H1 (cell line): ENCODE measurements around the gene SIGLEC11. TPM values are rescaled to one million over a fixed set of nuclear protein-coding genes. Genes with fewer than 3 reads are reported as not detected.

ENCODE experiments used
- CBX8 ChIP-seq: fragments of 300-800, 300-1000 bp; sonication (generic); IDR thresholded peaks from 2 replicates; pipeline ENCODE4 v1.7.1; 2016; ENCODE audit warnings: low read depth, low read length, borderline replicate concordance
- CHD7 ChIP-seq: fragments of 300-600 bp; sonication (generic); IDR thresholded peaks from 2 replicates; pipeline ENCODE4 v1.7.1; 2012; ENCODE audit warnings: low read length, moderate library complexity, mild to moderate bottlenecking, inconsistent platforms; ENCODE audit not compliant: insufficient replicate concordance
- CTCF ChIP-seq, 3 experiments: IDR thresholded peaks; 1 replicate in 2 of 3; 2 replicates in 1 of 3; pipeline versions ENCODE4 v1.5.1 to v1.6.1; 2011; ENCODE audit warnings: low read length in 3 of 3, mild to moderate bottlenecking in 3 of 3, inconsistent platforms in 2 of 3, low read depth in 1 of 3, moderate library complexity in 1 of 3; ENCODE audit not compliant: insufficient read depth in 1 of 3; ENCODE audit errors: control extremely low read depth in 1 of 3
- EZH2 ChIP-seq: fragments of 200-600 bp; sonication (generic); IDR thresholded peaks from 2 replicates; pipeline ENCODE4 v1.7.1; 2012; ENCODE audit warnings: low read depth, mild to moderate bottlenecking, moderate library complexity, low read length, inconsistent platforms; ENCODE audit not compliant: severe bottlenecking
- HDAC6 ChIP-seq: IDR thresholded peaks from one replicate; pipeline ENCODE4 v1.7.1; 2012; ENCODE audit warnings: low read depth, mild to moderate bottlenecking, inconsistent platforms, low read length, moderate library complexity
- RAD21 ChIP-seq, 2 experiments: IDR thresholded peaks in 1 of 2; conservative IDR thresholded peaks in 1 of 2; 2 replicates each; pipeline ENCODE4 v1.6.1; 2011; ENCODE audit warnings: low read depth in 2 of 2, low read length in 2 of 2, improper control_type of control experiment in 1 of 2, inconsistent platforms in 1 of 2, mild to moderate bottlenecking in 1 of 2, moderate library complexity in 1 of 2
- TCF12 ChIP-seq: IDR thresholded peaks from 2 replicates; pipeline ENCODE4 v1.6.1; 2011; ENCODE audit warnings: low read depth, mild to moderate bottlenecking, low read length
- YY1 ChIP-seq: IDR thresholded peaks from 2 replicates; pipeline ENCODE4 v1.6.1; 2011; ENCODE audit warnings: low read depth, mild to moderate bottlenecking, low read length
- polyA plus RNA-seq, 7 experiments: library from polyadenylated mRNA; depleted of rRNA in 3 of 7; stranded (reverse) in 5 of 7; unstranded in 2 of 7; fragments of >200 nt in 5 of 7; fragments of 200-250 nt in 2 of 7; gene quantifications; 1 replicate in 5 of 7; 2 replicates in 1 of 7; 4 replicates in 1 of 7; pipeline versions ENCODE4 v1.2.1 to v1.2.3, GENCODE V29; 2011 to 2013; ENCODE audit warnings: missing spikeins in 2 of 7, mixed read lengths in 2 of 7
- total RNA-seq: library from RNA; stranded (reverse); fragmentation: NEBNext Ultra II Directional; extraction: Animal tissue kit (Norgen Biotek cat#: 25700); gene quantifications from 2 replicates; pipeline ENCODE4 v1.2.1, GENCODE V29; 2021

SIGLEC11 gene
- total and polyA plus RNA-seq, 2 of the 8 experiments (the other 6 are each of a cell fraction or from before 2014, with no cell fraction given): 0.18 TPM; not detected in 1

GRCh38 chr19:49978324-49978723 lies 17.4 kb upstream of the SIGLEC11 start (continued):
- TF ChIP-seq CHD7 (no peak), CBX8 (no peak), RAD21 (IDR thresholded peaks at IDR 0.05 in 1 of 2, conservative IDR thresholded peaks at IDR 0.05 in 1 of 2; ENCODE audit: low read depth in 2 of 2, low read length in 2 of 2) (no peak), HDAC6 (no peak), YY1 (no peak), TCF12 (no peak), CTCF (IDR thresholded peaks at IDR 0.05; ENCODE audit: control extremely low read depth in 1 of 3, insufficient read depth in 1 of 3, low read depth in 1 of 3, low read length in 3 of 3) (no peak), EZH2 (no peak)
